KMS-11 (cell line): ENCODE measurements around the gene ADCY3.

ENCODE experiments used
- H2AFZ ChIP-seq: fragments of 200-600 bp; sonication (generic); 2 replicates; pipeline ENCODE4 v1.6.1; 2016; ENCODE audit warnings: antibody characterized with exemption, mixed run types, low read depth
- H3K27ac ChIP-seq: fragments of 200-600 bp; sonication (generic); 2 replicates; pipeline ENCODE4 v1.6.1; 2016; ENCODE audit warnings: mild to moderate bottlenecking, mixed run types
- H3K27me3 ChIP-seq: fragments of 200-600 bp; sonication (generic); 2 replicates; pipeline ENCODE4 v1.6.1; 2017; ENCODE audit warnings: mild to moderate bottlenecking, low read depth, mixed run types, moderate library complexity; ENCODE audit not compliant: insufficient read depth
- H3K36me3 ChIP-seq: fragments of 200-600 bp; sonication (generic); 2 replicates; pipeline ENCODE4 v1.6.1; 2017; ENCODE audit warnings: mild to moderate bottlenecking, mixed run types; ENCODE audit not compliant: insufficient read depth
- H3K4me1 ChIP-seq: fragments of 200-600 bp; sonication (generic); 2 replicates; pipeline ENCODE4 v1.6.1; 2016; ENCODE audit warnings: mild to moderate bottlenecking, low read depth, mixed run types; ENCODE audit not compliant: poor library complexity, severe bottlenecking
- H3K4me2 ChIP-seq: fragments of 200-600 bp; sonication (generic); 2 replicates; pipeline ENCODE4 v1.7.0; 2016; ENCODE audit warnings: mild to moderate bottlenecking, mixed run types
- H3K4me3 ChIP-seq: fragments of 200-600 bp; sonication (generic); IDR thresholded peaks from 2 replicates; pipeline ENCODE4 v1.6.1; 2017; ENCODE audit warnings: low read depth, low read length, mixed read lengths; ENCODE audit not compliant: insufficient read depth
- H3K79me2 ChIP-seq: fragments of 200-600 bp; sonication (generic); 2 replicates; pipeline ENCODE4 v1.6.1; 2016; ENCODE audit warnings: low read depth, mixed run types; ENCODE audit not compliant: insufficient read depth
- H3K9ac ChIP-seq: fragments of 200-600 bp; sonication (generic); 2 replicates; pipeline ENCODE4 v1.6.1; 2016; ENCODE audit warnings: mild to moderate bottlenecking, mixed run types
- H4K20me1 ChIP-seq: fragments of 200-600 bp; sonication (generic); 2 replicates; pipeline ENCODE4 v1.6.1; 2016; ENCODE audit warnings: mild to moderate bottlenecking, mixed run types; ENCODE audit not compliant: insufficient read depth
- CTCF ChIP-seq: fragments of 200-600 bp; sonication (generic); conservative IDR thresholded peaks from 2 replicates; pipeline ENCODE4 v1.6.1; 2017; ENCODE audit warnings: low read depth, mild to moderate bottlenecking, antibody characterized with exemption, low read length, moderate library complexity, mixed read lengths

ADCY3 gene

GRCh38 chr2:24875272-24875671 is 44.8 kb downstream of the ADCY3 start:
- Histone ChIP-seq H3K4me3 (no peak overlapping the region), H3K27me3 (no peaks in the 10 kb centered on the region), H3K27ac (no peak overlapping the region), H3K79me2 (no peaks in the 10 kb centered on the region), H3K9ac (no peak overlapping the region), H3K36me3 (no peaks in the 10 kb centered on the region), H4K20me1 (no peaks in the 10 kb centered on the region), H3K4me1 (no peaks in the 10 kb centered on the region), H3K4me2 (no peak overlapping the region), H2AFZ (no peak overlapping the region)
- no peak for TF ChIP-seq CTCF

- Histone ChIP-seq H3K9ac (no peak overlapping the region), H2AFZ (no peak overlapping the region)
These were observed 46.0 kb downstream of the ADCY3 start for GRCh38 chr2:24874035-24874434.

GRCh38 chr2:24873619-24874018 is 46.4 kb downstream of the ADCY3 start:
- H4K20me1 ChIP-seq: no peaks in the 10 kb centered on the region
- H3K27me3 ChIP-seq: no peaks in the 10 kb centered on the region
- no peak overlapping the region for H2AFZ ChIP-seq
- TF ChIP-seq CTCF: no peak
- no peak overlapping the region for H3K4me2 ChIP-seq
- no peaks in the 10 kb centered on the region for H3K79me2 ChIP-seq
- no peak overlapping the region for H3K9ac ChIP-seq
- H3K4me3 ChIP-seq: no peak overlapping the region
- H3K36me3 ChIP-seq: no peaks in the 10 kb centered on the region
- no peaks in the 10 kb centered on the region for H3K4me1 ChIP-seq
- no peak overlapping the region for H3K27ac ChIP-seq

More at GRCh38 chr2:24874035-24874434, 46.0 kb downstream of the ADCY3 start:
- no peaks in the 10 kb centered on the region for H4K20me1 ChIP-seq
- no peaks in the 10 kb centered on the region for H3K79me2 ChIP-seq
- no peak overlapping the region for H3K27ac ChIP-seq
- no peak overlapping the region for H3K4me2 ChIP-seq
- H3K36me3 ChIP-seq: no peaks in the 10 kb centered on the region
- H3K4me3 ChIP-seq: no peak overlapping the region
- no peaks in the 10 kb centered on the region for H3K27me3 ChIP-seq
- no peaks in the 10 kb centered on the region for H3K4me1 ChIP-seq
- no peak for TF ChIP-seq CTCF

GRCh38 chr2:24872344-24873115 is 47.5 kb downstream of the ADCY3 start:
- Histone ChIP-seq H3K27me3 (no peaks in the 10 kb centered on the region), H3K27ac (no peak overlapping the region), H2AFZ (no peak overlapping the region), H3K4me1 (no peaks in the 10 kb centered on the region), H3K4me3 (no peak overlapping the region), H3K9ac (no peak overlapping the region), H4K20me1 (no peaks in the 10 kb centered on the region), H3K36me3 (no peaks in the 10 kb centered on the region), H3K79me2 (no peaks in the 10 kb centered on the region), H3K4me2 (no peak overlapping the region)
- no peak for TF ChIP-seq CTCF
